ENCODE measurements around the gene FBXL12.

GRCh38 chr19:9792206-9793070 is 26.4 kb downstream of the FBXL12 start:
- TF ChIP-seq CTCF (IDR thresholded peaks at IDR 0.05) = no peak
- no peak for TF ChIP-seq EZH2 (IDR thresholded peaks at IDR 0.05; ENCODE audit: borderline replicate concordance, insufficient read depth, low read depth, low read length, poor library complexity, severe bottlenecking)
